Natural killer cell (primary cell): Measurements from ENCODE around the gene BCL2L13. TPM values are rescaled to one million over a fixed set of nuclear protein-coding genes. Genes with fewer than 3 reads are reported as not detected.

ENCODE experiments used
- ATAC-seq, 3 donors: fragments of 150-1000 bp in 2 of 3; fragments of 200-7000 bp in 1 of 3; cut with Tn5 transposase; 1 replicate in 1 of 3; 2 replicates in 2 of 3; pipeline ENCODE4 v1.10.0; 2021; ENCODE audit warnings: mild to moderate bottlenecking in 2 of 3, moderate library complexity in 2 of 3
- DNase-seq, 2 donors: peaks; one replicate each; pipeline versions ENCODE4 v3.0.0 to v3.0.0-alpha.2; 2013 to 2021; ENCODE audit warnings: mixed read lengths in 1 of 2
- H3K27ac ChIP-seq: one replicate; pipeline ENCODE4 v1.5.1; 2013; ENCODE audit warnings: mild to moderate bottlenecking, low read length
- H3K27me3 ChIP-seq: one replicate; pipeline ENCODE4 v1.6.1; 2013; ENCODE audit warnings: low read length; ENCODE audit not compliant: control insufficient read depth, insufficient read depth
- H3K36me3 ChIP-seq: one replicate; pipeline ENCODE4 v1.6.1; 2013; ENCODE audit warnings: low read length; ENCODE audit not compliant: control insufficient read depth, insufficient read depth
- H3K4me1 ChIP-seq: one replicate; pipeline ENCODE4 v1.6.1; 2013; ENCODE audit warnings: low read length; ENCODE audit not compliant: control insufficient read depth, insufficient read depth
- H3K4me3 ChIP-seq: one replicate; pipeline ENCODE4 v1.5.1; 2013; ENCODE audit warnings: low read length
- H3K9me3 ChIP-seq: one replicate; pipeline ENCODE4 v1.6.1; 2013; ENCODE audit warnings: low read length; ENCODE audit not compliant: control insufficient read depth, insufficient read depth
- H3K27ac Mint-ChIP-seq, 2 donors: one replicate each; pipeline ENCODE4 v1.8.0; 2022; ENCODE audit warnings: mild to moderate bottlenecking in 2 of 2, mixed read lengths in 2 of 2, moderate library complexity in 1 of 2
- H3K27me3 Mint-ChIP-seq, 2 donors: one replicate each; pipeline ENCODE4 v1.8.0; 2022; ENCODE audit warnings: low read depth in 2 of 2, mixed read lengths in 2 of 2
- H3K36me3 Mint-ChIP-seq: one replicate; pipeline ENCODE4 v1.8.0; 2022; ENCODE audit warnings: mixed read lengths
- H3K4me1 Mint-ChIP-seq, 2 donors: one replicate each; pipeline ENCODE4 v1.8.0; 2022; ENCODE audit warnings: mixed read lengths in 2 of 2
- H3K4me3 Mint-ChIP-seq: one replicate; pipeline ENCODE4 v1.8.0; 2022; ENCODE audit warnings: mild to moderate bottlenecking, moderate library complexity, mixed read lengths
- H3K9me3 Mint-ChIP-seq, 2 donors: one replicate each; pipeline ENCODE4 v1.8.0; 2022; ENCODE audit warnings: mixed read lengths in 2 of 2
- CTCF ChIP-seq: fragments of 200-600 bp; IDR thresholded peaks from one replicate; pipeline ENCODE4 v1.8.0; 2022; ENCODE audit warnings: antibody characterized with exemption
- WGBS: methylation state at CpG from one replicate; pipeline ENCODE4 v1.1.7; 2013; ENCODE audit warnings: missing lambda C conversion rate; ENCODE audit not compliant: insufficient coverage; 5-methylcytosine and 5-hydroxymethylcytosine counted together
- intact Hi-C: fragments of 100-400 bp; cut with micrococcal nuclease; formaldehyde crosslinking; loops from one replicate; pipeline ENCODE4 v1.14.2; 2022
- total RNA-seq, 4 donors: library from RNA; stranded (reverse); fragments of 120-200 nt in 1 of 4; gene quantifications; one replicate each; pipeline versions ENCODE4 v1.2.3 to v1.2.4, GENCODE V29; 2013 to 2022

BCL2L13 gene
- total RNA-seq, 3 donors from 2014 or later (not counting 1 experiment from before 2014, with no cell fraction given) = 19.1 to 28.7 (median 23.3) TPM

DNA sequence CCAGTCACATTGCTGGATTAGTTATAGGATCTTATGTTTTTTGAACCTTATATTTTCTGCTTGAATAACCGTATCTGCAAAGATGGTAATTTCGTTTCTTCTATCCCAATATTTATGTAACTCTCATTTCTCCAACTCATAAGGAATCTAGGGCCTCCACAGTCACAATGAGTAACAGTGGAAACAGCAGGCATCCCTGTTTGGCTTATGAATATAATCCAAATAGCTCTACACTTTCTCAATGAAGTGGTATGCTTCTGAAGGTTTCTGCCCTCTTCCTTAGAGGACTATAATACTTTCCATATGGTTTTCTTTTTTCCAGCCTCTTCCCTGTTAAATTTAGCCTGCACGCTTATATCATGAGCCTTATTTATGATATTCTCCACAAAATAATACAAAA is 26.5 kb upstream of the BCL2L13 start:
- 67% methylated on average over 2 of the region's 3 CpGs for WGBS
- Mint-ChIP-seq H3K4me1 (peaks cover 0 to 12% of the 10 kb centered on the region in 2 donors), H3K9me3 (no peaks in the 10 kb centered on the region), H3K4me3 (no peak overlapping the region), H3K27ac (peak overlapping the region in 1 of 2 donors; percentile 8), H3K27me3 (no peaks in the 10 kb centered on the region), H3K36me3 (no peaks in the 10 kb centered on the region)
- DNase-seq (no peak), ATAC-seq (no peak)
- no peak for TF ChIP-seq CTCF
- no peaks in the 10 kb centered on the region for H3K9me3 ChIP-seq
- intact Hi-C loops = no loop called here
- H3K27ac ChIP-seq = no peak overlapping the region
- H3K4me1 ChIP-seq = no peaks in the 10 kb centered on the region
- no peak overlapping the region for H3K4me3 ChIP-seq
- no peaks in the 10 kb centered on the region for H3K27me3 ChIP-seq
- peaks cover 54% of the 10 kb centered on the region for H3K36me3 ChIP-seq

DNA sequence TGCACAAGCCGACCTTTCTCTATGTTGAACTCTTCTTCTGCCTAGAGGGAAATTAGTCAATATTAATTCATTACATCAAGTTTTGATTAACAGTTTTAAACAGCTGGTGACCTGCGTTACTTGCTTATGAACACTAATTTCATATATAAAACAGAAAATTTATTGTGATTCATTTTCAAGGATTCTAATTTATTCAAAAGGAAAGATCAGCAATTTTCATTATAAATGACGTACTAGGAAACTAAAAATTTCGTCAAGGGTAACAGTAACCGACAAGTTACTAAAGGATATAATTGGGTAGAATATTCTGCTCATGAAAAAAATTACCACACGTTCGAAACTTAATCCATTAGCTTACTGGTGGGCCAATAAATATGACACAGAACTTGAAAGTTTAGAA is 25.3 kb upstream of the BCL2L13 start:
- no peak overlapping the region for H3K27ac Mint-ChIP-seq
- ATAC-seq (no peak), DNase-seq (no peak)
- no peaks in the 10 kb centered on the region for H3K36me3 Mint-ChIP-seq
- 93% methylated on average over 4 of the region's 7 CpGs for WGBS
- Histone ChIP-seq H3K4me3 (no peak overlapping the region), H3K27ac (no peak overlapping the region), H3K9me3 (no peaks in the 10 kb centered on the region), H3K27me3 (no peaks in the 10 kb centered on the region), H3K36me3 (peaks cover 53% of the 10 kb centered on the region), H3K4me1 (no peaks in the 10 kb centered on the region)
- no peak overlapping the region for H3K4me3 Mint-ChIP-seq
- H3K4me1 Mint-ChIP-seq = peaks cover 0 to 12% of the 10 kb centered on the region in 2 donors
- intact Hi-C loops = no loop called here
- no peaks in the 10 kb centered on the region for H3K9me3 Mint-ChIP-seq
- no peak for TF ChIP-seq CTCF
- H3K27me3 Mint-ChIP-seq = no peaks in the 10 kb centered on the region

- no peak for DNase-seq
- peaks cover 6% of the 10 kb centered on the region for H3K36me3 ChIP-seq
- peaks cover 10 to 19% of the 10 kb centered on the region in 2 donors for H3K4me1 Mint-ChIP-seq
- ATAC-seq = no peak
- peaks cover 23% of the 10 kb centered on the region for H3K4me1 ChIP-seq
- peak overlapping the region; percentile 96 for H3K4me3 Mint-ChIP-seq
- peak overlapping the region; percentile 82 for H3K27ac ChIP-seq
- intact Hi-C loops = loop anchor here (1.0 to 2.0 kb wide), 2 partner anchors 10 to 449 kb away; partner anchors contain the start of genes BCL2L13 and PEX26
- TF ChIP-seq CTCF = no peak
- H3K27me3 ChIP-seq = no peaks in the 10 kb centered on the region
- H3K36me3 Mint-ChIP-seq = no peaks in the 10 kb centered on the region
- peak overlapping the region; percentile 94 to 99 for H3K27ac Mint-ChIP-seq
- WGBS = 10% methylated on average over 24 of the region's 24 CpGs
- peak overlapping the region; percentile 81 for H3K4me3 ChIP-seq
- no peaks in the 10 kb centered on the region for H3K9me3 ChIP-seq
- no peaks in the 10 kb centered on the region for H3K27me3 Mint-ChIP-seq
- no peaks in the 10 kb centered on the region for H3K9me3 Mint-ChIP-seq
Measured at GRCh38 chr22:17627961-17628405, 10.6 kb upstream of the BCL2L13 start.
